GM21390 (cell line): Measurements from ENCODE around the gene MYOC.
"Not testable (repeated sequence)": the region's sequence is repeated elsewhere in the genome, so short reads cannot be mapped to it uniquely, and the experiment has no call there.

Experiments used
- ATAC-seq: cut with Tn5 transposase; IDR thresholded peaks from one replicate; pipeline ENCODE4 v1.9.1; 2021; ENCODE audit not compliant: unreplicated experiment

MYOC gene

DNA sequence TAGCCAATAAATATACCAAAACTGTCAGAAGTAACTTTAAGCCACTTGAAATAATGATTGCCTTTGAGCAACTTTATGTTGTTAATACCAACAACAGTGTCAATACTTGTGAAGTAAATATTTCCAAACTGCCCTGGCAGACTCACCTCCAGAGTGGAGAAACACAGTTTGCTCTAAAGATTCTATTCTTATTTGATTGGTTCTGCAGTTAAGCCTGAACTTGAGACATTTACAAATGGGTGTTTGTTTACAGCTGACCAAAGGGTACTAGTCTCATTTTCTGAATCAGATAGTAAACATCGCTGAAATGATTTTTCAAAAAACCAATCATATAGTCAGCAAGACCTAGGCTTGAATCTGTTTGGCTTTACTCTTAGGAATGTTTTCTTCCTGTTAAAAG is 1.3 kb upstream of the MYOC start:
- ATAC-seq: no peak

DNA sequence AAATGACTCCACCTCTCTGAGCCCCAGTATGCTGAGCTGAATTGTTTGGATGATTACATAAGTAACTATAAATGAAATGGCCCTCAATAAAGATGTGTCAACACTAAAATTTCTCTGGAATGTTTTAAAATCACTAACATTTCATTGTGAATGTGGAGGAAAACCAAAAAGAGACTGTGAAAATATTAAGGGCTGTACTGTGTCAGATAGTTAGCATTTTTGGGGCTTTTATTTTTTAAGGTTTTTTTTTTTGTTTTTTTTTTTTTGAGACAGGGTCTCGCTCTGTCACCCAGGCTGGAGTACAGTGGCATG is 6.3 kb downstream of the MYOC start:
- no peak for ATAC-seq

DNA sequence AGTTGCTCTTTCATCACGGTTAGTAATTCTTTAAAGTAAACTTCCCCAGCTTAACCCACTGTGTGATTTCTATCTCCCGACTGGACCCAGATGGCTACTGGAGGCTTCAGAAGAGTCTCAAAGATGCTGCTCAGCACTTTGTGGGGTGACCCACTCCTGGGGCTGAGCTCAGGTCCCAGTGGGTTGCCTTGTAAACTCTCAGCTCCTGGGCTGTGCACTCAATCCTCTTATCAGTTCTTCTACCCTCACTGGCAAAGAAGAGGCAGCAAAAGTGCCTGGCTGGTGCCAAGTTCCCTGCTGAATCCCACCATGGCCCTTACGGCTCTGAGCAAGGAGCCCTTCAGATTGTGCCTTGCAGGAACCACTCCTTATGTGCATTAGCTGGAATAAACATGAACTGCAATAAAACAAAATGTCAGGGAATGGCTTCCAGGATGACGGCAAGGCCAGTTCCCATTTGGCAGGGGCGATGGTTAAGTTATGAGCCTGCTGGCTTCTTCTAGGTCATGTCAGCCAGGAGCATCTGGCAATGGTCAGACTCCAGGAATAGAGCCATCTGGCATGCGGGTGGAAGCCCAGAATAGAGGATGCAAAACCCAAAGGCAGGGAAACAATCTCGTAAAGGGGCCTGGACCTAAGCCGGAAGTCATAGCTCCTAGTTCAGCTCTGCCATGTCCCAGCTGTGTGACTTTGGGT is 6.8 kb downstream of the MYOC start:
- ATAC-seq: no peak

DNA sequence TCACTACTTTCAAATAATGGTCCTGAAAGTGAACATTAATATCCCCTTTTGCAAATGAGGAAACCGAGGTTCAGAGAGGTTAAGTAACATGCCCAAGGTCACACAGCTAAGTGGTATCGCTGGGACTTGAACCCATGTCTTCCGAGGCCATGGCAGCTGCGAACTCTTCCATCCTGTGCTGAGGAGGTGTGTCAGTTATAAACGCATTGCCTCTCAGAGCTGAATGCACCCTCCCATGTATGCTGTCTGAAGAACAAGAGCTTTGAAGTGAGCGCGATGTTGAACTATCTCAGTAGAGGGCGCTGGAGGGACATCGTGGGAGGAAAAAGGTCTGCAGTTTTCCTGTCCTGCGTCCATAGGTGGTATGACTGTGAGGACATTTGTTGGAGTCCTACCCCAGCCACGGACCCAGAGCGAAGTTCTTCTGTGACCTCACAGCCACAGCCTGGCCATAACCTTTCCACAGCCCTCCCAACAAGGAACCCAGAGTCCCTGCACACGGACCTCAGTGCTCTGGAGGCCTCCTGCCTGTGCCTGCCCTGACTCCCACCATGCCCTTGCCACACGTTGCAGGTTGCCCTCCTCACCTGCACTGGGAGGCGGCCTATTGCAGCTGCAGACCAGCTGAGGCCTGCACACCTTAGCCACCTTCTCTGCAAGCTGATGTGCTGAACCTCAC is 7.5 kb downstream of the MYOC start:
- peak; percentile 79 for ATAC-seq

DNA sequence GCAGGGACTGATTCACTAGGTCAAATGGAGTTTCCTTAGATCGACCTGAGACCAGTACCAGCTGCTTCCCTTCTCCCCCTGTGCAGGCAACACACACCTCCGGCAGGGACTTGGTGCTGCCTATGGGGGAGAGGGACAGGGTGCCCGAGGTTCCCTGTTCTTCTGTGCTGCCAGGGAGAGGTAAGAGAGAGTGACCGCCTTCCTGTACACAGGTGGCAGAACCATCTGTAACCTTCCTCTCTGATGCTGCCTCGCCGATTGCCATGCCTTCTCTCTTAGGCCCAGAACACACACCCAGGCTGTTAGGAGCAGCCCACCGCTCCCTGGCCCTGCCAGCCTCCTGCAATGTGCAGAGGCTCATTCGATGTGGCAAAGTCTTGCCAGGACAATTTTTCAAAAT is 9.3 kb downstream of the MYOC start:
- ATAC-seq: no peak

DNA sequence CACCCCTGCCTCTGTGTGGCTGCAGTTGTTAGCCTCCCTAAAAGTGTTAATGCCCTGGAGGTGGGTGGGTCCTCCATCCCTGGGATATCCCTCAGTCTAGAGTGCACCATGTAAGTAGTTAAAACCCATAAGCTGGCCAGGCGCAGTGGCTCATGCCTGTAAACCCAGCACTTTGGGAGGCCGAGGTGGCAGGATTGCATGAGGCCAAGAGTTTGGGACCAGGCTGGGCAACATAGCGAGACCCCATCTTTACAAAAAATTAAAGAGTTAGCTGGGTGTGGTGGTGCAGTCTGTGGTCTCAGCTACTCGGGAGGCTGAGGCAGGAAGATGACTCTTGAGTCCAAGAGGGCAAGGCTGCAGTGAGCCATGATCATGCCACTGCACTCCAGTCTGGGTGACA is 10.3 kb downstream of the MYOC start:
- no peak for ATAC-seq

DNA sequence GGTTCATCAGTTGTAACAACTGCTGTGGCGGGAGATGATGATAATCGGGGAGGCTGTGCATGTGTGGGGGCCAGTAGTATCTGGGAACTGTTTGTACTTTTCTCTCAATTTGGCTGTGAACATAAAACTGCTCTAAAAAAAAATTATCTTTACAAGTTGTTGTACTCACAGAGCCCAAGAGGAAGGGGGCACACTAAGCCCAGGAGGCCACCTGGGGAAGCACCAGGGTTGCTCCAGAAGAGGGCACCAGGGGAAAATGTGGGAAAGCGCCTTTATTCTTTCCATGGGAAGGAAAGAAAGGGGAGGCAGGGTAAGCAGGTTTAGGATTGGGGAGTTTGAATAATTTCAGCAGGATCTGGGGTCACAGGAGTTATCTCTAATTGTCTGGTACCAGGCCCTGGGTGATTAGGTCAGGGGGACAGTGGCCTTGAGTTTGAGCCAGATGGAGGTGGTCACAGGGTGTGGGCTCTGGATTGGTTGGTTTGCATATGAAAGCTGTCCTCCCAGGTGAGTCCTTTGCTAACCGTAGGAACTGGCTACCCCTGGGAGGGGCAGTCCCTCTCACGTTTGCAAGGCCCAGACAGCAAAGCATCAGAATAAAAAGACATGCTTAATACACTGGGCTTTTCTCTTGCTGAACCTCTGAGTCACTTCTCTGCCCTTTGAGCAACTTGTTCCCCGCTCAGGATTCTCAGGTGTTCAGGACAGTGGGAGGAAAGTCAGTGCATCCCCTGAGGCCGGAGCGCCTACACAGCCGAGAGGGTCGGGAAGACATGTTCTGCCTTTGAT is 11.2 kb downstream of the MYOC start:
- ATAC-seq: no peak

DNA sequence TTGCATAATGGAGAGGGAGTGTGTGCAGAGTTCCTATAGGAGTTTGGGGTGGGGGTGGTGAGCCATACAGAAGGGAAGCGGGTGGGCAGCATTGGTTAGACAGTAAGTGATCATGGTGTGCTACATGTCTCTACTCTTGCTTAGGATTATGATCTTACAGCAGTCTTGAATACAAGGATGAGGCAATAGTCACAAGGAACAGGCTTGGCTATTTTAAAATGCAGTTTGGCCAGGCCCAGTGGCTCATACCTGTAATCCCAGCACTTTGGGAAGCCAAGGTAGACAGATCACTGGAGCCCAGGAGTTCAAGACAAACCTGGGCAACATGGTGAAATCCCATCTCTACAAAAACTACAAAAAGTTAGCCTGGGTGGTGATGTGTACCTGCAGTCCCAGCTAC is 12.3 kb downstream of the MYOC start:
- ATAC-seq: no peak

DNA sequence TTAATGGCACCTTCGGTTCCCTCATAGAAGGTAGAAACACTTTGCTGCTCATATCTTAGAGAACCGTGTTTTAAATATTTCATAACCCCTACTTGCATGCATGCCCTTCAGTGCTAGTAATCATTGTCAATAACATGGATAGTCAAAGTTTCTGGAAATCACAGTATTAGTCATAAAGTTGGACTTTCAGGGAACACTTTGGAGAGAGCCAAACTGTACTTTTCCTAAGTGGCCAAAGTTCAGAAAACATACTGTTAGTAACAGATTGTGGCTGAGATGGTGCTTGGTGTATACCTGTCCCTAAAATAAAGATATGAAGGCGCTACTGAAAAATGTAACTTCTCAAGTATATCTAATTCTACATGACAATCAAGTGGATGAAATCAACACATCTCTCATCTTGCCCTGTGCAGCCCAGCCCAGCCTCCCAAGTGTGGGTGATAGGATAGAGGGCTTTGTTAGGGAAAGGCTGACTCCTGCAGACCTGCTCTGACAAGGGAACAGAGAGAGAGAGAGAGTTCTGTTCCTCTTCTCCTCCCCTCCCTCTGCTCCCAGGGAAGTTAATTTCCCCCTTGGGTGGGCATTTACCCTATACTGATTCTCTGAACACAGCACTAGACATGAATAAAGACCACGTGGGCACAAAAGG is 14.4 kb downstream of the MYOC start:
- ATAC-seq: no peak

DNA sequence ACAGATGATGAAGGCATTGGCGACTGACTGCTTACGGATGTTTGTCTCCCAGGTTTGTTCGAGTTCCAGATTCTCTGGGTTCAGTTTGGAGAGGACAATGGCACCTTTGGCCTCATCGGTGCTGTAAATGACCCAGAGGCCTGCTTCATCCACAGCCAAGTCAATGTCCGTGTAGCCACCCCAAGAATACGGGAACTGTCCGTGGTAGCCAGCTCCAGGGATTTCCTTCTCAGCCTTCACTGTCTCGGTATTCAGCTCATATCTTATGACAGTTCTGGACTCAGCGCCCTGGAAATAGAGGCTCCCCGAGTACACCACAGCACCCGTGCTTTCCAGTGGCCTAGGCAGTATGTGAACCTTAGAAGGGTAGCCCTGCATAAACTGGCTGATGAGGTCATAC is 16.3 kb downstream of the MYOC start:
- ATAC-seq: no peak

DNA sequence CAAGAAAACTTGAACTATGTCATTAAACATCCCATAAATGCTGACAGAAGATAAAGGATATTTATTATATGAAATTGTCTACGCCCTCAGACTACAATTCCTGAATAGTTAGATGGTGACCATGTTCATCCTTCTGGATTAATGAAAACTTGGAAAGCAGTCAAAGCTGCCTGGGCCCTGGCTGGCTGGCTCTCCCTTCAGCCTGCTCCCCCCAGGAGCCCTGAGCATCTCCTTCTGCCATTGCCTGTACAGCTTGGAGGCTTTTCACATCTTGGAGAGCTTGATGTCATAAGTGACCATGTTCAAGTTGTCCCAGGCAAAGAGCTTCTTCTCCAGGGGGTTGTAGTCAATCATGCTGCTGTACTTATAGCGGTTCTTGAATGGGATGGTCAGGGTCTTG is 16.8 kb downstream of the MYOC start:
- ATAC-seq: no peak

DNA sequence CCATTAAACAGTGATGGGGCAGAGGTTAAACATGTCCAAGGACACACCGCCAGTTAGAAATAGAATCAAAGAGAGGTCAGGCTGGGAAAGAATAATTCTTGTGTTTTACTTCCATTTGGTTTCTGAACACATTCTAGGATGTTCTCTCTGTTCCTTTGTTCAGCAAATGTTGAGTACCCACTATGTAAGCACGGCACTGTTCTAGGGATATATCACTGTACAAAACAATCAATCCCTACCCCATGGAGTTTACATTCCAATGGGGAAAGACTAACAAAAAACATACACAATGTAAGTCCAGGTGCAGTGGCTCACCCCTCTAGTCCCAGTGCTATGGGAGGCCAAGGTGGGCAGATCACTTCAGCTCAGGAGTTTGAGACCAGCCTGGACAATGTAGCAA is 24.3 kb downstream of the MYOC start:
- no peak for ATAC-seq

DNA sequence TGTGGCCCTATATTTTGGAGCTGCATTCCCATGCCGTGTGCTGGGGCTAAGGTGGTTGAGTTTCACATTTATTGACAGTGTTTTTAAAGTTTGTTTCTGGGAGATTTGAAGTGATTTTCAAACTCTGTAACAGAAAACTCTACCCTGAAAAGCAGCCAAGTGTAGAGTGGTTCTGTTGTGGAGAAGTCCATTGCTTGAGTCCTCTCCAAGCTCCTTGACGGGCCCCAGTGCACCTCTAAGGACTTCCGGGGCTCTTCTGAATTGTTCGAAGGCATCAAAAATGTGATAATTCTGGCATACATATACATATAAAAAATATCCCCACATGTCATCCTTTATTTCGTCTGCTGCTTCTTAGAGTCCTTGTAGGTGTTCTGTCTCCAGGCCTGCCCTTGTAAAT is 25.5 kb downstream of the MYOC start:
- no peak for ATAC-seq

DNA sequence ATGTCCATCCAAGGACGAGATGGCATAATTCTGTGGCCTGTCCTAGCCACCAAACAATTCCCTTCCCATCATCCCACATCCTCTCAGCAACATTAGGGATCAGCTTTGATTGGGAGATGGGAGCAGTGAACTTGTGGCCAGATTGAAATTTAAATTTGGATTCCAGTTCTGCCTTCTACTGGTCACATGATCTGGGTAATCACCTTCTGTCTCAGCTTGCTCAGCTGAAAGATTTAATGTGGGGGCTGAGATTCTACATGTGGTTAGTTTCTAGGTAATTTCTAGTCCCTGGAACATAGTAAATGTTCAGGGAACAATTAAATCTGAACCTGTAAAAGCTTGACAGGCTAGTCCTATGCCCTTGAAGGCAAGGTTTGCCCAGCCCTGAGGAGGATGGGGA is 27.3 kb downstream of the MYOC start:
- no peak for ATAC-seq

DNA sequence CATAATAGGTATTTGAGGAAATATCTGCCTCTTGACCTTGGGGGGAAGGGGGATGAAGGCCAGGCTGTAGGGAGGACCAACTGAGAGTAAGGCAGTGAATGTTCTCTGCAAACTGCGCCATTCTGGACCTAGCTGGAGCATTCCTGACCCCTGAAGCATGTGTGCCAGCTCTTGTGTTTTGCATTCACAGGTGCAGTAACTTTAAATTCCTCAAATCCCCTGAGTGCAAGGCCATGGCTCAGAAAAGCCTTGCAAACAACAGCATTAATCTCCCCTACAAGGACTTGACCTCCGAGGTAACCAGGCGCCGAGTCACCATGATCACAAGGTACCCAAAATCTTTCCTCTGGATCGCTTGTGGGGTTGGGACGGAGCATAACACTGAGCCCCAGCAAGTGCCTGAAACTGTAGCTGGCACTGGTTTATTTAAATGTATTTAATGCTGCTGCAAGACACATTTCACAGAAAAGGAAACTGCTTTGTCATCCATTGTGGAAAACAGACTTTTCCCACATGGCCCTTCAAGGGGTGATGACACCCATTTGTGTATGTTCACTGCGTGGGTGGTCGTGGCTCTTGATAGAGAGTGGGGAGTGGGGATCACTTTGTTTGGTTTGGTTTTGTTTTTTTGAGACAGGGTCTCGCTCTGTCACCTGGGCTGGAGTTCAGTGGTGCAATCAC is 28.7 kb downstream of the MYOC start:
- no peak for ATAC-seq

DNA sequence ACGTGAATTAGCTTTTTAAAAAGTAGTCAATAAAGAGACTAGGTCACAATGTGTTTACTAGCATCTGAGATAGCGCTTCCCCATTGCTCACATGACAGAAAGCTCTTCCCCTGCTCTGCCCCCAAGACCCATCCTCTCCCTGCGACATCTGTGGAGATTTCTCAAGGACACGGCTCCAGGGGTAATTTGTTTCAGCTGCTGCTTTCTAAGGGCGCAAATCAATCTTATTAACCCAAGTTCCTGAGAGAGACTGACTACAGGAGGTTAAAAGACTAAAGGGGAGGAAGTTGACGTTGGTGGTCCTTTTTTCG is 30.4 kb downstream of the MYOC start, which contains the start of gene MYOCOS:
Gene MYOCOS, plus strand, starts transcription at position 92 of the 311 bp plus-strand sequence. CDS start 1,641 bp downstream, outside the sequence.
- no peak for ATAC-seq

DNA sequence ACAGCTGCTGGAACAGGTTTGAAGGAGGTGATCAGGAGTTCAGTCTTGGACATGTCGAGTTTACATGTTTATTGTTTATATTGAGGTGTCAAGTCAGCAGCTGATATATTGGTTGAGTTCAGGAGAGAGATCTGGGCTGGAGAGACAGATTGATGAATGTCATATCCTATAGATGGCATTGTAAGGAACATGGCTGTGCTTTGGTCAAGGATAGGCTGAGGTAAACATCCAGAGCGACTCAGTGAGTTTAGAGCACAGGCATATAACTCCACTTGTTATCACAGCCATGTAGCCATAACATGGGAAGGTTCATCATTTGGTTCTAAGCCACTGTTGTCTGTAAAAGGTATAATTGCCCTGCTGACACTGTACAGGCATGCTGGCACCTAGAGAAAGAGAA is 35.9 kb downstream of the MYOC start:
- ATAC-seq: no peak

DNA sequence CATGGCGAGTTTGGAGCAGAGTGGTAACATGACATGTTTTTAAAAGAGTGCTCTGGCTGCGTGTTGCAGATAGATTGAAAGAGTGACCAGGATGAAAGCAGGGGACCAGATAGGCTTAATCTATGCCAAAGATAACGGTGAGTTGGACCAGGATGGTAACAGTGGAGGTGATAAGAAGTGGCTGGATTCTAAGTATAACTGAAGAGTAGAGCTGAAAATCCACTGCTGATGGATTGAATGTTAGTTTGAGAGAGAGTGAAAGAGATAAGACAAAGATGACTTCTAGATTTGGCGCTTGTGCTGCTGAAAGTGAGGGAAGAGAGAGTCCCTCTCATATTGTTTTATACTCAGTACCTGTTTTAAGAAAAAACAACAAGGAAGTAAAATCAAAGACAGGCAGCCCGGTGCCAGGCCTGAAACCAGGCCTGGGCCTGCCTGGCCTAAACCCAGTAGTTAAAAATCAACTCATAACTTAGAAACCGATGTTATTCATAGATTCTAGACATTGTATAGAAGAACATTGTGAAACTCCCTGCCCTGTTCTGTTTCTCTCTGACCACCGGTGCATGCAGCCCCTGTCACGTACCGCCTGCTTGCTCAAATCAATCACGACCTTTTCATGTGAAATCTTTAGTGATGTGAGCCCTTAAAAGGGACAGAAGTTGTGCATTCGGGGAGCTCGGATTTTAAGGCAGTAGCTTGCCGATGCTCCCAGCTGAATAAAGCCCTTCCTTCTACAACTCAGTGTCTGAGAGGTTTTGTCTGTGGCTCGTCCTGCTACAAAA is 37.2 kb downstream of the MYOC start:
- ATAC-seq: not testable (repeated sequence)

DNA sequence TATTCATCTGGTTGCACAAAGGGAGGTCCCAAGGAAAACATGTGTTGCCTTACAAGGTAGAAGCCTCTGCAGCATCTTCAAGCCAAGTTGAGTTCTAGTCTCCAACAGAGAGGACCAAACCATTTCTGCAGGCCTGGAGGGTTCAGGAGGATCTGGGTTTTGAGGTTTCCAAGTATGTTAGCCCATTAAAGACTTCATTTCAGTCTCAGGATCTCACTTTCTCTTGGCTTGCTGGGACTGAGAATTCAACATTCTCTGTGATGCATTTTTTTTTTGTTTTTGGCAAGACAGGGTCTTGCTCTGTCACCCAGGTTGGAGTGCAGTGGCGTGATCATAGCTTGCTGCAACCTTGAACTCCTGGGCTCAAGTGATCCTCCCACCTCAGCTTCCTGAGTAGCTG is 39.2 kb downstream of the MYOC start:
- ATAC-seq: no peak

DNA sequence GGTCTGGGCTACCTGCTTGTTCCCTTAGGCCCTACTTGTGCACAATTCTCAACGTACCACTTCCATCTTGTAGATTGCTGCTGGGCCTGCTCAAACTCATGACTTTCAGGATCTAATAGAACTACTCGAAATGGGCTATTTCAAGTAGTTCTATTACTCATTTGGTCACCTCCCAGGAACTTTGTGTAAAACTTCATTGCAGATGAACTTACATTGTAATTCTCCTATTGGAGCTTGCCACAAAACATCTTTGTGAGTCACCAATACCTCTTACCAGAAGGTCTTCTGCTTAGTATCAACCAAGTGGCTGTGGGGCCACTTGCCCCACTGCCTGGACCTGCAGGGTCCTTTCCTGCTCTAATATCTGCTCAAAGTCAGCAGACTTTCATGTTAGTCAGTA is 41.2 kb downstream of the MYOC start:
- ATAC-seq: no peak

DNA sequence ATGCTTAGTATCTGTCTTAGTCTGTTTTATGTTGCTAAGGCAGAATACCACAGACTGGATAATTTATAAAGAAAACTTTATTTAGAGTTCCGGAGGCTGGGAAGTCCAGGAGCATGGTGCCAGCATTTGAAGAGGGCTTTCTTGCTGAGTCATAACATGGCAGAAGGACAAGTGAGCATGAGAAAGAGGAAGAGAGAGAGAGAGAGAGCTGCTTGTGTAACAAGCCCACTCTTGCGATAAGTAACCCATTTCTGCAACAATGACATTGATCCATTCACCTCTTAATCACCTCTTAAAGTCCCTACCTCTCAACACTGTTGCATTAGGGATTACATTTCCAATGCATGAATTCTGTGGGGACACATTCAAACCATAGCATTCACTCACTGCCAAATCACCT is 42.1 kb downstream of the MYOC start:
- ATAC-seq: no peak
